HG02759 (cell line): ENCODE measurements around the gene DEPDC1B.
"Not testable (repeated sequence)": the region's sequence is repeated elsewhere in the genome, so short reads cannot be mapped to it uniquely, and the experiment has no call there.

Source experiments
- ATAC-seq: cut with Tn5 transposase; IDR thresholded peaks from one replicate; pipeline ENCODE4 v1.9.1; 2021; ENCODE audit warnings: mild to moderate bottlenecking, moderate library complexity; ENCODE audit not compliant: unreplicated experiment

DEPDC1B gene

GRCh38 chr5:60699609-60700415 lies at the start of gene DEPDC1B:
DEPDC1B (minus strand) TSS chr5:60700166; CDS start chr5:60700093, 73 bp downstream.
- ATAC-seq, result peak; percentile 94

- no peak for ATAC-seq
Measured at GRCh38 chr5:60744682-60745081, 44.7 kb upstream of the DEPDC1B start.

GRCh38 chr5:60743511-60744314 lies 43.7 kb upstream of the DEPDC1B start:
- no peak for ATAC-seq

- ATAC-seq, result no peak
Measured at GRCh38 chr5:60740322-60740721, 40.4 kb upstream of the DEPDC1B start.

- ATAC-seq, result no peak
Measured at GRCh38 chr5:60738933-60739332, 39.0 kb upstream of the DEPDC1B start.

- ATAC-seq, result peak; percentile 75
Measured at GRCh38 chr5:60738461-60738860, 38.5 kb upstream of the DEPDC1B start.

GRCh38 chr5:60730858-60731257 lies 30.9 kb upstream of the DEPDC1B start:
- ATAC-seq, result not testable (repeated sequence)

- no peak for ATAC-seq
Measured at GRCh38 chr5:60727033-60727679, 27.2 kb upstream of the DEPDC1B start.

- no peak for ATAC-seq
Measured at GRCh38 chr5:60724126-60724525, 24.2 kb upstream of the DEPDC1B start.

- no peak for ATAC-seq
Measured at GRCh38 chr5:60722416-60722815, 22.4 kb upstream of the DEPDC1B start.

GRCh38 chr5:60719329-60719728 lies 19.4 kb upstream of the DEPDC1B start:
- no peak for ATAC-seq

GRCh38 chr5:60718166-60718892 lies 18.4 kb upstream of the DEPDC1B start:
- ATAC-seq, result no peak

GRCh38 chr5:60715201-60715928 lies 15.4 kb upstream of the DEPDC1B start:
- ATAC-seq, result not testable (repeated sequence)

GRCh38 chr5:60712950-60713349 lies 13.0 kb upstream of the DEPDC1B start:
- no peak for ATAC-seq

- not testable (repeated sequence) for ATAC-seq
Measured at GRCh38 chr5:60711892-60712291, 11.9 kb upstream of the DEPDC1B start.

GRCh38 chr5:60710362-60710761 lies 10.4 kb upstream of the DEPDC1B start:
- ATAC-seq, result no peak

- ATAC-seq, result no peak
Measured at GRCh38 chr5:60705144-60705543, 5.2 kb upstream of the DEPDC1B start.

GRCh38 chr5:60703944-60704343 lies 4.0 kb upstream of the DEPDC1B start:
- no peak for ATAC-seq

GRCh38 chr5:60701321-60701968 lies 1.5 kb upstream of the DEPDC1B start:
- ATAC-seq, result no peak

- ATAC-seq, result peak; percentile 18
Measured at GRCh38 chr5:60700416-60700757, 421 bp upstream of the DEPDC1B start.
